ENCODE measurements around the gene CAPN11. TPM values are rescaled to one million over a fixed set of nuclear protein-coding genes. Genes with fewer than 3 reads are reported as not detected.

CAPN11 gene
- total and polyA plus RNA-seq, 7 experiments from 2014 or later, result 0.66 TPM; not detected in 6

- peaks cover 0 to 18% (median 13%) of the 10 kb centered on the region in 7 donors for H3K4me1 Mint-ChIP-seq
- peaks cover 0 to 3% (median 0%) of the 10 kb centered on the region in 11 donors for H3K9me3 Mint-ChIP-seq
- intact Hi-C loops (cut with micrococcal nuclease), result loop anchor here (1.0 to 5.0 kb wide), 9 partner anchors 48 to 165 kb away; partner anchors contain the start of genes NFKBIE (in 1 of the 2), SLC29A1 (in 1 of the 2) and SLC35B2 (in 1 of the 2)
- H3K4me1 ChIP-seq (ENCODE audit: control insufficient read depth in 2 of 2, insufficient read depth in 2 of 2, low read length in 2 of 2), result no peaks in the 10 kb centered on the region
- DNase-seq, result peak; percentile 40 to 80 (median 62)
- H3K27ac Mint-ChIP-seq, result no peak overlapping the region
- H3K9me3 ChIP-seq (ENCODE audit: control insufficient read depth in 2 of 3, low read length in 3 of 3), result no peaks in the 10 kb centered on the region
- no peak overlapping the region for H3K27ac ChIP-seq (ENCODE audit: low read depth, low read length)
- peak overlapping the region in 1 of 10 donors; percentile 60 for H3K4me3 Mint-ChIP-seq
- H3K36me3 ChIP-seq (ENCODE audit: control insufficient read depth in 2 of 3, insufficient read depth in 3 of 3, low read length in 3 of 3), result no peaks in the 10 kb centered on the region
- peaks cover 0 to 10% (median 4%) of the 10 kb centered on the region in 5 donors for H3K27me3 Mint-ChIP-seq
- POLR2A ChIA-PET, result interaction anchor here (1.1 kb wide), 1 partner anchor 75 kb away, joined by 4 read pairs; no protein-coding TSS in a partner anchor
- H3K27me3 ChIP-seq (ENCODE audit: control insufficient read depth in 2 of 2, insufficient read depth in 2 of 2, low read length in 2 of 2), result no peaks in the 10 kb centered on the region
- no peaks in the 10 kb centered on the region for H3K36me3 Mint-ChIP-seq
- no peak overlapping the region for H3K4me3 ChIP-seq (ENCODE audit: low read length)
- CTCF ChIA-PET, result interaction anchor here (0.7 to 2.9 kb wide), 12 partner anchors 9 to 166 kb away, joined by 3 to 13 read pairs (median 4); partner anchors contain the start of genes SLC29A1 and SLC35B2
- peak; percentile 88 for ATAC-seq
Measured at GRCh38 chr6:44172731-44173500, 14.3 kb downstream of the CAPN11 start.

DNA sequence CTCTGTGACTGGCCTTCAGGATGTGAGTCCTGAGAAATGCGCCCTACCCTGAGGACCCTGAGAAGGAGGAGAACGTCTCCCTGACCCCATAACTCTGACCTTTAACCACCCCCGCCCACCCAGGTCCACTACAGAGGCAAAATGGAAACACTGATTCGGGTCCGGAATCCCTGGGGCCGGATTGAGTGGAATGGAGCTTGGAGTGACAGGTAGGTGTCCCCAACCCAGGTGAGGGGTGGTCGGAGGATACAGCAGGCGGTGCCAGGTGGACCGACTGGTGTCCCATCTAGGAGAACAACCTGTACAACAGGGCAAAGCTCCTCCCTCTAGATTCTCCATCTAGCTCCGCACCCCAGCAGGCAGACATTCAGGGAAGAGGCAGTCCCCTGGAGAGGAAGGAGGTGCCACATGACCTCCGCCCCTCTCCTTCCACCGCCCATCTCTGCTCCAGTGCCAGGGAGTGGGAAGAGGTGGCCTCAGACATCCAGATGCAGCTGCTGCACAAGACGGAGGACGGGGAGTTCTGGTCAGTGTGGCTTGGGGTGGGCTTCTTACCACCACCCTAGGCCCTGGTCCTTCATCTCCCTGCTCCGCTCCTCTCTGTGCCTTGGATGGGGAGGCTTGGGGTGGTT is 17.6 kb downstream of the CAPN11 start:
- DNase-seq (no peak), ATAC-seq (no peak)
- H3K4me1 ChIP-seq (ENCODE audit: control insufficient read depth in 2 of 2, insufficient read depth in 2 of 2, low read length in 2 of 2), result no peaks in the 10 kb centered on the region
- no peaks in the 10 kb centered on the region for H3K27me3 ChIP-seq (ENCODE audit: control insufficient read depth in 2 of 2, insufficient read depth in 2 of 2, low read length in 2 of 2)
- ChIA-PET POLR2A (no interaction called here), CTCF (interaction anchor here (0.6 to 1.5 kb wide), 3 partner anchors 14 to 329 kb away, joined by 3 to 4 read pairs (median 3); no protein-coding TSS in a partner anchor)
- no peak overlapping the region for H3K27ac ChIP-seq (ENCODE audit: low read depth, low read length)
- no peaks in the 10 kb centered on the region for H3K9me3 ChIP-seq (ENCODE audit: control insufficient read depth in 2 of 3, low read length in 3 of 3)
- Mint-ChIP-seq H3K27me3 (peaks cover 0 to 4% (median 4%) of the 10 kb centered on the region in 5 donors), H3K4me1 (peaks cover 0 to 18% (median 13%) of the 10 kb centered on the region in 7 donors), H3K9me3 (peaks cover 0 to 3% (median 0%) of the 10 kb centered on the region in 11 donors), H3K4me3 (peak overlapping the region in 2 of 10 donors; percentile 37 to 61), H3K36me3 (no peaks in the 10 kb centered on the region), H3K27ac (peak overlapping the region in 1 of 9 donors; percentile 45)
- no peak overlapping the region for H3K4me3 ChIP-seq (ENCODE audit: low read length)
- intact Hi-C loops (cut with micrococcal nuclease), result no loop called here
- H3K36me3 ChIP-seq (ENCODE audit: control insufficient read depth in 2 of 3, insufficient read depth in 3 of 3, low read length in 3 of 3), result no peaks in the 10 kb centered on the region

- H3K27ac Mint-ChIP-seq, result no peak overlapping the region
- H3K9me3 Mint-ChIP-seq, result peaks cover 0 to 3% (median 0%) of the 10 kb centered on the region in 11 donors
- DNase-seq, result no peak
Measured at GRCh38 chr6:44176762-44177509, 18.3 kb downstream of the CAPN11 start.

DNA sequence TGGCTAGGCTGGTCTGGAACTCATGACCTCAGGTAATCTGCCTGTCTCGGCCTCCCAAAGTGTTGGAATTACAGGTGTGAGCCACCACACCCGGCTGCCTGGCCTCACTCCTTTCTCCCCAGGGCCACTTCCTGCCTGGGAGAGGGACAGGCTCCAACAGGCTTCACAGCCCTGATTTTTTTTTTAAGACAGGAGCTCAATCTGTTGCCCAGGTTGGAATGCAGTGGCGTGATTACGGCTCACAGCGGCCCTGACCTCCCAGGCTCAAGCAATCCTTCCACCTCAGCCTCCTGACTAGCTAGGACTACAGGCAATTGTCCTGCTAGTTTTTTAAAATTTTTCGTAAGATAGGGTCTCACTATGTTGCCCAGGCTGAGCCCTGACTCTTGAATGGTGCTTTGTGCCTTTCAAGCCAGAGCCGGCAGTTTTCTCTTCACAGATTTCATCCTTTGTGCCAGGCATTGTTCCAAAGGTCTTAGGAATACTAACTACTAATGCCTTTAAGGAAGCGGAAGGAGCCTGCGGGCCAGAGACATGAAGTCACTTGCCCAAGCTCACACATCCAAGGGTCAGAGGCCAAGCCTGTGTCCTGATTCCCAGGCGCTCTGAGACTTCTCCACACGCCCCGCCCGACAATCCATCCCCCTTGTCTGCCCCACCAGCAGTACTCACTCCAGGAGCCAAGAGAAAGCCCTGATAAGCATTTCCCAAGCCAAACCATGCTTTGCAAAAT is 19.2 kb downstream of the CAPN11 start:
- no peak for DNase-seq
- Mint-ChIP-seq H3K4me3 (peak overlapping the region in 2 of 10 donors; percentile 1 to 37), H3K36me3 (no peaks in the 10 kb centered on the region), H3K27ac (no peak overlapping the region), H3K27me3 (peaks cover 0 to 4% (median under 1%) of the 10 kb centered on the region in 5 donors), H3K9me3 (peaks cover 0 to 3% (median 0%) of the 10 kb centered on the region in 11 donors), H3K4me1 (peaks cover 0 to 16% (median 9%) of the 10 kb centered on the region in 7 donors)
- H3K27me3 ChIP-seq (ENCODE audit: control insufficient read depth in 2 of 2, insufficient read depth in 2 of 2, low read length in 2 of 2), result no peaks in the 10 kb centered on the region
- H3K4me1 ChIP-seq (ENCODE audit: control insufficient read depth in 2 of 2, insufficient read depth in 2 of 2, low read length in 2 of 2), result no peaks in the 10 kb centered on the region
- H3K9me3 ChIP-seq (ENCODE audit: control insufficient read depth in 2 of 3, low read length in 3 of 3), result no peaks in the 10 kb centered on the region
- intact Hi-C loops (cut with micrococcal nuclease), result no loop called here
- H3K36me3 ChIP-seq (ENCODE audit: control insufficient read depth in 2 of 3, insufficient read depth in 3 of 3, low read length in 3 of 3), result no peaks in the 10 kb centered on the region
- no peak overlapping the region for H3K27ac ChIP-seq (ENCODE audit: low read depth, low read length)
- ATAC-seq, result no peak
- ChIA-PET CTCF (interaction anchor here (1.5 kb wide), 1 partner anchor 16 kb away, joined by 4 read pairs; no protein-coding TSS in a partner anchor), POLR2A (interaction anchor here (0.5 kb wide), 1 partner anchor 97 kb away, joined by 3 read pairs; no protein-coding TSS in a partner anchor)
- no peak overlapping the region for H3K4me3 ChIP-seq (ENCODE audit: low read length)

More at GRCh38 chr6:44176762-44177509, 18.3 kb downstream of the CAPN11 start:
- Mint-ChIP-seq H3K36me3 (no peaks in the 10 kb centered on the region), H3K27me3 (peaks cover 0 to 4% (median 4%) of the 10 kb centered on the region in 5 donors), H3K4me1 (peaks cover 0 to 18% (median 13%) of the 10 kb centered on the region in 7 donors), H3K4me3 (peak overlapping the region in 7 of 10 donors; percentile 24 to 61 (median 37))
- POLR2A ChIA-PET, result no interaction called here
- CTCF ChIA-PET, result interaction anchor here (1.5 kb wide), 1 partner anchor 15 kb away, joined by 4 read pairs; no protein-coding TSS in a partner anchor
- no peaks in the 10 kb centered on the region for H3K9me3 ChIP-seq (ENCODE audit: control insufficient read depth in 2 of 3, low read length in 3 of 3)
- H3K27me3 ChIP-seq (ENCODE audit: control insufficient read depth in 2 of 2, insufficient read depth in 2 of 2, low read length in 2 of 2), result no peaks in the 10 kb centered on the region
- intact Hi-C loops (cut with micrococcal nuclease), result no loop called here
- H3K4me3 ChIP-seq (ENCODE audit: low read length), result no peak overlapping the region
- no peaks in the 10 kb centered on the region for H3K4me1 ChIP-seq (ENCODE audit: control insufficient read depth in 2 of 2, insufficient read depth in 2 of 2, low read length in 2 of 2)
- peak; percentile 72 for ATAC-seq
- no peaks in the 10 kb centered on the region for H3K36me3 ChIP-seq (ENCODE audit: control insufficient read depth in 2 of 3, insufficient read depth in 3 of 3, low read length in 3 of 3)
- H3K27ac ChIP-seq (ENCODE audit: low read depth, low read length), result no peak overlapping the region

DNA sequence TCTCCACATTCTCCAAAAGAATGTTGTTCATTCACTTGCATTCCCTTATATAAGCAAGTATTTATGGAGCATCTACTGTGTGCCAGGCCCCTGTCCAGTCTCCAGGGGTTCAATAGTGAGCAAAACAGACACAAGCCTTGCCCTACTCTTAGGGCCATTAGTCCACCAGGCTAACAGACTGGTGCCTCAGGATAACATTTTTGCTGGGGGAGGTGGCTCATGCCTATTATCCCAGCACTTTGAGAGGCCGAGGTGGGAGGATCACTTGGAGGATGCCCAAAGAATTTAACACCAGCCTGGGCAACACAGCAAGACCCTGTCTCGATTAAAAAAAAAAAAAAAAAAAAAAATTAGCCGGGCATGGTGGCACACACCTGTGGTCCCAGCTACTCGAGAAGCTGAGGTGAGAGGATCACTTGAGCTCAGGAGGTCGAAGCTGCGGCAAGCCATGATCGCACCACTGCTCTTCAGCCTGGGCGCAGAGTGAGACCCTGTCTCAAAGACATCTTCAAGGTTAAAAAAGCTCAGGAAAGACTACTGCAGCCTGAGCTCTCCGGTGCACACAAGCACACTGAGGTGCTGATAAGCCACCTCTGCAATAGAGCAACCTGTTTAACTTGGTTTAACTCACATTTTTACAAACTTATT is 19.9 kb downstream of the CAPN11 start:
- peaks cover 0 to 16% (median 8%) of the 10 kb centered on the region in 7 donors for H3K4me1 Mint-ChIP-seq
- H3K36me3 ChIP-seq (ENCODE audit: control insufficient read depth in 2 of 3, insufficient read depth in 3 of 3, low read length in 3 of 3), result no peaks in the 10 kb centered on the region

More for the DNA sequence above, 19.9 kb downstream of the CAPN11 start:
- H3K36me3 Mint-ChIP-seq, result no peaks in the 10 kb centered on the region
- H3K9me3 Mint-ChIP-seq, result peaks cover 0 to 3% (median 0%) of the 10 kb centered on the region in 11 donors
- Histone ChIP-seq H3K4me3 (ENCODE audit: low read length) (no peak overlapping the region), H3K27me3 (ENCODE audit: control insufficient read depth in 2 of 2, insufficient read depth in 2 of 2, low read length in 2 of 2) (no peaks in the 10 kb centered on the region), H3K9me3 (ENCODE audit: control insufficient read depth in 2 of 3, low read length in 3 of 3) (no peaks in the 10 kb centered on the region), H3K27ac (ENCODE audit: low read depth, low read length) (no peak overlapping the region), H3K4me1 (ENCODE audit: control insufficient read depth in 2 of 2, insufficient read depth in 2 of 2, low read length in 2 of 2) (no peaks in the 10 kb centered on the region)
- no peak for DNase-seq
- CTCF ChIA-PET, result interaction anchor here (1.0 kb wide), 2 partner anchors 9 to 89 kb away, joined by 3 to 4 read pairs; no protein-coding TSS in a partner anchor
- no peak overlapping the region for H3K27ac Mint-ChIP-seq
- ATAC-seq, result no peak
- POLR2A ChIA-PET, result no interaction called here
- no peak overlapping the region for H3K4me3 Mint-ChIP-seq
- H3K27me3 Mint-ChIP-seq, result peaks cover 0 to 4% (median 0%) of the 10 kb centered on the region in 5 donors
- intact Hi-C loops (cut with micrococcal nuclease), result no loop called here

Measured in naive thymus-derived CD4-positive, alpha-beta T cell (primary cell).